Neuron (in vitro differentiated cells): ENCODE measurements around the gene CD7.
A peak's percentile ranks its signal among the peaks of the same experiment; 100 is the strongest.

Experiments used
- H2AFZ ChIP-seq: one replicate; pipeline ENCODE4 v1.6.1; 2013; ENCODE audit warnings: low read depth, mild to moderate bottlenecking, inconsistent platforms, low read length, moderate library complexity
- H3K27me3 ChIP-seq: one replicate; pipeline ENCODE4 v1.6.1; 2013; ENCODE audit warnings: low read length; ENCODE audit not compliant: insufficient read depth
- H3K36me3 ChIP-seq: one replicate; pipeline ENCODE4 v1.6.1; 2013; ENCODE audit warnings: low read length; ENCODE audit not compliant: insufficient read depth
- H3K4me1 ChIP-seq: one replicate; pipeline ENCODE4 v1.6.1; 2013; ENCODE audit warnings: low read length; ENCODE audit not compliant: insufficient read depth
- H3K4me3 ChIP-seq: 2 replicates; pipeline ENCODE4 v1.5.1; 2013; ENCODE audit warnings: mild to moderate bottlenecking, low read length, moderate library complexity
- H3K9me3 ChIP-seq: one replicate; pipeline ENCODE4 v1.6.1; 2013; ENCODE audit warnings: low read length

CD7 gene

DNA sequence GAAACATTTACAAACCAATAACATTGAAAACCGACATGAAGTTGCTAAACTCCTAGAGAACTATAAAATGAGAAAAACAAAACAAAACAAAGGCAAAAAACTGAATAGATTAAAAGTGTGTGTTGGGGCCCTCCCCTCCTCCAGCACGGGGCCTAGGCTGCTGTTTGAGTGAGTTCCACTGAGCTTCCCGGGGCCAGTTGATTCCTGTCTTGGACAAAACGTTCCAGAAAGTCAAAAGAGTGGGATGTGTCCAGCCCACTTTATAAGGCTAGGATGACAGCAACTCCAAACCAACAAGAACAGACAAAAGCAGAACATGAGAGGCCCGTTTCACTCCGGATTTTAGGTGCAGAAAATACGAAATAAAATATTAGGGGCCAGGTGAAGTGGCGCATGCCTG is 32.3 kb downstream of the CD7 start:
- Histone ChIP-seq H3K36me3 (no peaks in the 10 kb centered on the region), H3K4me3 (no peak overlapping the region), H2AFZ (peak overlapping the region; percentile 53), H3K9me3 (peaks cover 4% of the 10 kb centered on the region), H3K27me3 (no peaks in the 10 kb centered on the region), H3K4me1 (peaks cover 21% of the 10 kb centered on the region)

DNA sequence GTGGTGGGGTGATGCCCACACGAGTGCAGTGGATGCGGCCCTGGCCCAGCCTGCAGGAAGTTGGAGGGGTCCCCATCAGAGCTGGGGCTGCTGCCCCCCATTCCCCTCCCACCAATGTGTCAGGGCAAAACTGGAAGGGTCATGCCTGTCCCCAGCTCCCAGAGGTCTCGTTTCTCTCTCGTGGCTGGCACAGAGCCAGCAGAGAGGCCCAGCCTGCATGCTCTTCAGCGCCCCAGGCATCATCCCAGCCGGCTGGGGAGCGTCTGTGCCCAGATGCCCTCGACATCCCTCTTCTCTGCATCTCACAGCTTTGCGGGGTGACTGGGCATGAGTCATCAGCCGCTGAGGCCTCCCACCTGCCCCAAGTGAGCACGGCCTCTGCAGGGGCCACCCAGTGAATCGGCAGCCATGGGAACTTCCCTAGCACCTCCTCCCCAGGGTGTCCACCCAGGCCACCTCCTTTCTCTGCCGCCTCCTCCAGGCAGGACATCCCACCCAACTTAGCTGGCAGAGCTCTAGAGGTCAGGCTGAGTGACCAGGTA is 34.1 kb downstream of the CD7 start:
- H3K36me3 ChIP-seq, result no peaks in the 10 kb centered on the region
- no peak overlapping the region for H3K4me3 ChIP-seq
- H2AFZ ChIP-seq, result no peak overlapping the region
- H3K27me3 ChIP-seq, result no peaks in the 10 kb centered on the region
- H3K4me1 ChIP-seq, result peaks cover 21% of the 10 kb centered on the region
- peaks cover 4% of the 10 kb centered on the region for H3K9me3 ChIP-seq

GRCh38 chr17:82282239-82283207 is 34.9 kb downstream of the CD7 start:
- Histone ChIP-seq H3K4me3 (no peak overlapping the region), H3K9me3 (peaks cover 4% of the 10 kb centered on the region), H3K36me3 (no peaks in the 10 kb centered on the region), H2AFZ (no peak overlapping the region), H3K27me3 (no peaks in the 10 kb centered on the region), H3K4me1 (peaks cover 21% of the 10 kb centered on the region)

DNA sequence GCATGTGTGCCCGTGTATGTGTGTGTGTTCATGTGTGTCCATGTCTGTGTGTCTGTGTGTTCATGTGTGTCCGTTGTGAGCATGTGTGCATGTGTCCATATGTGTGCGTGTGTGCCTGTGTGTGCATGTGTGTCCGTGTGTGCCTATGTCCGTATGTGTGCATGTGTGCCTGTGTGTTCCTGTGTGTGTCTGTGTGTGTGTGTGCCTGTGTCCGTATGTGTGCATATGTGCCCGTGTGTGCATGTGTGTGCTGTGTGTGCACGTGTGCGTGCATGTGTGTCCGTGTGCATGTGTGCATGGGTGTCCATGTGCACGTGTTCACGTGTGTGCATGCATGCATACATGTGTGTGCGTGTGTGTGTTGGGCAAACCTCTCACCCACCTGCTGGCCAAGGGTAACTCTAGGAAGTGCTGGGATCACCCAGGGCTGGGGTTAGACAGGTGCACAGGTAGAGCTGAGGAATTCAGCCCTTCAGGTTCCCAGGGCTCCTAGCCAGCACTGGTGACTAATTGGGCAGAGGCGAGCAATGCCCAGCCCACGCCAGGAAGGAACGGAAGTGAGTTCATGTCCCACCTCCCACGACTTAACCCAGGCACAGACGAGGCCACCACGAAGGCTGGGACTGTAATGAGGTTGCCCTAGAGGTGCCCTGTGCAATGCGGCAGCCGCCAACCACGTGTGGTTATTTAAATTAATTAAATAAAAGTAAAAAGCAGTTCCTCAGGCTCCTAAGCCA is 35.7 kb downstream of the CD7 start:
- peaks cover 16% of the 10 kb centered on the region for H3K4me1 ChIP-seq

GRCh38 chr17:82281076-82281475 is 36.3 kb downstream of the CD7 start:
- Histone ChIP-seq H3K4me3 (no peak overlapping the region), H3K4me1 (peaks cover 16% of the 10 kb centered on the region), H3K36me3 (no peaks in the 10 kb centered on the region), H3K27me3 (no peaks in the 10 kb centered on the region), H2AFZ (no peak overlapping the region), H3K9me3 (no peaks in the 10 kb centered on the region)

More for the DNA sequence above, 35.7 kb downstream of the CD7 start:
- Histone ChIP-seq H3K4me3 (no peak overlapping the region), H3K36me3 (no peaks in the 10 kb centered on the region), H2AFZ (no peak overlapping the region), H3K9me3 (no peaks in the 10 kb centered on the region), H3K27me3 (no peaks in the 10 kb centered on the region)

- Histone ChIP-seq H2AFZ (no peak overlapping the region), H3K4me3 (no peak overlapping the region), H3K36me3 (no peaks in the 10 kb centered on the region), H3K27me3 (no peaks in the 10 kb centered on the region), H3K9me3 (no peaks in the 10 kb centered on the region), H3K4me1 (peaks cover 12% of the 10 kb centered on the region)
Observed at GRCh38 chr17:82280537-82280936, 36.9 kb downstream of the CD7 start.

GRCh38 chr17:82278786-82279391 is 38.5 kb downstream of the CD7 start:
- H3K9me3 ChIP-seq, result no peaks in the 10 kb centered on the region
- H3K36me3 ChIP-seq, result no peaks in the 10 kb centered on the region

DNA sequence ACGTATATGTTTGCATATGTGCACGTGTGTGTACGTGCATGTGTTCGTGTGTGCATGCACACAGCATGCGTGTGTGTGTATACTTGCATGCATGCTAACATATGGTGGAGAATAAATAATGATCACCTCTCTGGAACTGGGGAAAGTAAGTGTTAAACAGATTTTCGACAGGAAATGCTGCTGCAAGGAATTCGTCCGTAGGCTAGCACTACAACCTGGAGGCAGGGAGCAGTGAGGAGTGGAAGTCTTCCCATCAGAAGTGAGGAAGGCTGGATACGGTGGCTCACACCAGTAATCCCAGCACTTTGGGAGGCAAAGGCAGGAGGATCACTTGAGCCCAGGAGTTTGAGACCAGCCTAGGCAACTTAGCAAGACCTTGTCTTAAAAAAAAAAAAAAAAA is 39.1 kb downstream of the CD7 start:
- H3K9me3 ChIP-seq, result no peaks in the 10 kb centered on the region
- no peak overlapping the region for H2AFZ ChIP-seq
- no peak overlapping the region for H3K4me3 ChIP-seq
- peaks cover 9% of the 10 kb centered on the region for H3K4me1 ChIP-seq
- no peaks in the 10 kb centered on the region for H3K27me3 ChIP-seq
- no peaks in the 10 kb centered on the region for H3K36me3 ChIP-seq

More at GRCh38 chr17:82278786-82279391, 38.5 kb downstream of the CD7 start:
- H3K4me1 ChIP-seq, result peaks cover 9% of the 10 kb centered on the region
- H3K4me3 ChIP-seq, result no peak overlapping the region
- H3K27me3 ChIP-seq, result no peaks in the 10 kb centered on the region
- H2AFZ ChIP-seq, result no peak overlapping the region

- H2AFZ ChIP-seq, result no peak overlapping the region
- H3K36me3 ChIP-seq, result no peaks in the 10 kb centered on the region
- H3K4me3 ChIP-seq, result no peak overlapping the region
- no peaks in the 10 kb centered on the region for H3K9me3 ChIP-seq
- no peaks in the 10 kb centered on the region for H3K27me3 ChIP-seq
- peaks cover 7% of the 10 kb centered on the region for H3K4me1 ChIP-seq
Observed at GRCh38 chr17:82277851-82278250, 39.6 kb downstream of the CD7 start.

- Histone ChIP-seq H3K9me3 (no peaks in the 10 kb centered on the region), H3K36me3 (peaks cover under 1% of the 10 kb centered on the region), H3K27me3 (no peaks in the 10 kb centered on the region), H3K4me3 (no peak overlapping the region), H2AFZ (no peak overlapping the region), H3K4me1 (peaks cover 7% of the 10 kb centered on the region)
Observed at GRCh38 chr17:82276938-82277337, 40.5 kb downstream of the CD7 start.

- no peak overlapping the region for H2AFZ ChIP-seq
- H3K4me1 ChIP-seq, result peaks cover 7% of the 10 kb centered on the region
- peaks cover 14% of the 10 kb centered on the region for H3K36me3 ChIP-seq
- H3K27me3 ChIP-seq, result no peaks in the 10 kb centered on the region
- peaks cover 2% of the 10 kb centered on the region for H3K9me3 ChIP-seq
- H3K4me3 ChIP-seq, result no peak overlapping the region
Observed at GRCh38 chr17:82275326-82275725, 42.1 kb downstream of the CD7 start.

DNA sequence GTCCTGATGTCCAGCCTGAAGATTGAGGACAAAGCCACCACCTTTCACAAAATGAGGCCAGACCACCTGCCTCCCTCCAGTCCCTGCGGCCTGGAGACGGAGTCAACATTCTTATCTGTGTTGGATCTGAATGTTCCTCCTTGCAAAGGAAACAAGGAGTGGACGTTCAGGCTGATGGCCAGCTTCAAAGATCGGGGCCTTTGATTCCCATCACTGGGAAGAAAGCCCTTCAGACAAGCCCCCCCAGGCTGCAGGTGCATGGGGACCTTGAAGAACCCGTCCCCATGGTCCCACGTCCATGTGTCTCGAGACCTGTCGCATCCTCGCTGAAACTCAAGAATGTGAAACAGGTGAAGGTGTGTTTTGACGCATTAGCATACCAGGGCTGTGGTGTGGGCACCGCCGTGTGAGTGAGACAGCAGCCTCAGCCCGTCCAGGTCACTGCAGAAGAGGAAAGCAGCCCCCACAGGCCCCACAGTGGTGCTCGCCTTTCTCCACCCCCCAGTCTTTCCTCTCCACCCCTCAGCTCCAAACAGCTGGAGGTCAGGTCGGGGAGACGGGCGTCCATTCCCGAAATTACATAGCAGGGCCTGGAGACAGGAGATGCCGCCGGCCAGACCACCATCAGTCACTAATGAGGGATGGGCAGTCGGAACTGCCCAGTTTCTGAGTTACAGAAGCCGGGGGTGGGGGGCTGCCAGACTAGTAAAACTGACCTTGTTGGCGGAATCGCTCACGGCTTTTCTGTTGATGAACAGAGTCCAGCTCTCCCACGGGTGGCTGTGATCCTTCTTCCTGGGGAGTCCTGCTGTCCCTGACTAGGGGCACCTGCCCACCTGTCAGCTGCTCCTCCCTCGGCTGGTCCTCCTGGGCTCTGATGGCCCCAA is 43.0 kb downstream of the CD7 start:
- H2AFZ ChIP-seq, result peak overlapping the region; percentile 38
- peaks cover 21% of the 10 kb centered on the region for H3K36me3 ChIP-seq
- H3K9me3 ChIP-seq, result peaks cover 2% of the 10 kb centered on the region
- H3K4me1 ChIP-seq, result peaks cover 13% of the 10 kb centered on the region
- H3K27me3 ChIP-seq, result no peaks in the 10 kb centered on the region
- peak overlapping the region; percentile 58 for H3K4me3 ChIP-seq
